IPS-NIHi11 (cell line): ENCODE results near the gene PHACTR1.
A peak's percentile ranks its signal among the peaks of the same experiment; 100 is the strongest.

ENCODE experiments used
- DNase-seq: peaks from one replicate; pipeline ENCODE4 v3.0.0; 2012; ENCODE audit warnings: mixed read lengths, low spot score

Gene PHACTR1

GRCh38 chr6:12952318-12952717 lies 235.8 kb downstream of the PHACTR1 start:
- DNase-seq = no peak

GRCh38 chr6:12955956-12956355 lies 239.4 kb downstream of the PHACTR1 start:
- DNase-seq = no peak

- no peak for DNase-seq
Observed at GRCh38 chr6:12956991-12957320, 240.4 kb downstream of the PHACTR1 start.

- DNase-seq = peak; percentile 9
Observed at GRCh38 chr6:12957321-12958051, 240.9 kb downstream of the PHACTR1 start.

GRCh38 chr6:12958052-12958706 lies 241.6 kb downstream of the PHACTR1 start:
- peak; percentile 20 for DNase-seq

GRCh38 chr6:12961761-12962160 lies 245.2 kb downstream of the PHACTR1 start:
- DNase-seq = no peak

GRCh38 chr6:12962529-12962928 lies 246.0 kb downstream of the PHACTR1 start:
- no peak for DNase-seq

- DNase-seq = no peak
Observed at GRCh38 chr6:12962987-12963386, 246.4 kb downstream of the PHACTR1 start.

- no peak for DNase-seq
Observed at GRCh38 chr6:12963567-12963966, 247.0 kb downstream of the PHACTR1 start.

- DNase-seq = no peak
Observed at GRCh38 chr6:12967686-12968085, 251.1 kb downstream of the PHACTR1 start.

GRCh38 chr6:12968290-12968689 lies 251.7 kb downstream of the PHACTR1 start:
- no peak for DNase-seq

GRCh38 chr6:12968839-12969558 lies 252.4 kb downstream of the PHACTR1 start:
- no peak for DNase-seq

- DNase-seq = no peak
Observed at GRCh38 chr6:12969966-12970365, 253.4 kb downstream of the PHACTR1 start.

GRCh38 chr6:12973386-12973785 lies 256.8 kb downstream of the PHACTR1 start:
- no peak for DNase-seq

- no peak for DNase-seq
Observed at GRCh38 chr6:12974551-12974950, 258.0 kb downstream of the PHACTR1 start.

- DNase-seq = no peak
Observed at GRCh38 chr6:12976366-12976765, 259.8 kb downstream of the PHACTR1 start.

GRCh38 chr6:12977206-12977605 lies 260.6 kb downstream of the PHACTR1 start:
- DNase-seq = no peak

GRCh38 chr6:12977806-12978205 lies 261.2 kb downstream of the PHACTR1 start:
- no peak for DNase-seq

GRCh38 chr6:12980741-12981140 lies 264.2 kb downstream of the PHACTR1 start:
- DNase-seq = no peak

GRCh38 chr6:12984776-12985175 lies 268.2 kb downstream of the PHACTR1 start:
- no peak for DNase-seq

- DNase-seq = no peak
Observed at GRCh38 chr6:12987783-12988182, 271.2 kb downstream of the PHACTR1 start.

- DNase-seq = no peak
Observed at GRCh38 chr6:12990162-12990561, 273.6 kb downstream of the PHACTR1 start.

- no peak for DNase-seq
Observed at GRCh38 chr6:12991435-12991834, 274.9 kb downstream of the PHACTR1 start.
